DMS153 treated with DMSO at 0.1 percent for 48 hours (cell line): ENCODE measurements around the gene ATF3.
A peak's percentile ranks its signal among the peaks of the same experiment; 100 is the strongest.
"Not testable (repeated sequence)": the region's sequence is repeated elsewhere in the genome, so short reads cannot be mapped to it uniquely, and the experiment has no call there.

Experiments
- DNase-seq: peaks from one replicate; lab custom pipeline; 2025; ENCODE audit not compliant: unreplicated experiment; lab: John Stamatoyannopoulos, UW

Gene ATF3

GRCh38 chr1:212649020-212649419, 40.5 kb downstream of the ATF3 start:
- DNase-seq, result no peak

- DNase-seq, result no peak
Observed at GRCh38 chr1:212650228-212650627, 41.7 kb downstream of the ATF3 start.

DNA sequence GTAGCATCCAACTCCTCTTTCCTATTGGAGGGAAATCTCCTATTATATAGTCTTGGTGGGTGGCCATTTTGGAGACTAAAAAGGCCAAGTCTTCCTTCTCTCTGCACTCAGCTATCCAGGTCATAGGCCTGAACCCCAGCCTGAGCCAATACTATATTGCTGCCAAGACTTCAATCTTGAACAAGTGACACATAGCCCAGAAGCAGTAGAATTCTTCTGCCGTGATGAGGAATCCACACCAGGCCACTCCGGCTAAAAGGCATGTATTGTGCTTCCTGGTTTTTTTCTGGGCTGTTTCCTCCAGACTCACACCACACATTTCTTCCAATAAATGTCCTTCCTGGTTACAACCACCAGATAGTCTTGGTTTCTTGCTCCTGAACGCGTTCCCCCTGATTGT, 43.0 kb downstream of the ATF3 start:
- DNase-seq, result no peak

- no peak for DNase-seq
Observed at GRCh38 chr1:212651977-212652376, 43.4 kb downstream of the ATF3 start.

- no peak for DNase-seq
Observed at GRCh38 chr1:212652609-212653008, 44.0 kb downstream of the ATF3 start.

DNA sequence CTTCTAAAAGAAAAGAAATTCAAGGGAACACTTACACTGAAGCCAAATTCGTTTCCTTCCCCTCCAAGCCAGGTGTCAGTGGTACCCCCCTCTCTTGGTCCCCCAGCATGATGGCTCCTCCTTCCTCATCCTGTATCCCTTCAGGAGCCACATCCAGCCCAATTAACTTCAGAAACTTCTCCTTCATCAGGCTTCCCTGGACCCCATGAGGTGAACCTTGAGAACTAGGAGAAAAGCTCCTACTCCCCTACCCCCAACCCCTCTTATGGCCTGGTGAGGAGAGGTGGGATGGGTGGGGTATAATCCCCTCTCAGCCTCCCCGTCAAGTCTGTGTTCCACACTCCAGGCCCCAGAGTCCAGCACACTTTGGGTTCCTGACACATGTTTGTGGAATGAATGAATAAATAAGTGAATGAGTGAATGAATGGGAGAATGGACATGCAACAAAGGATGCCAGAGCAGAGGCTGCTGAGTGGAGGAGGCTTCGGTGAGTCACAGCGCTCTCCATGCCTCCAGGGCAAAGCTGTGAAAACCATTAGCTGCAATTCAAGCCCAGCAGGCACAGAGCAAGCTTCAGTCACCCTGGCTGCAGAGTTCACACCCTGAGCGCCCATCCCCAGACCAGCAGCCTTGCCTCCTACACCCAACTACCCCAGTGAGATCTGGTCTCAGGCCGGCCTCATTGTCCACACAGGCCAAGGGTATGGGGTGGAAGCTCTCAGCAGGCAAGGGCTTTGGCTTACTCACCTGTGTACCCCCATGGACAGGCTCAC, 47.3 kb downstream of the ATF3 start:
- DNase-seq, result no peak

DNA sequence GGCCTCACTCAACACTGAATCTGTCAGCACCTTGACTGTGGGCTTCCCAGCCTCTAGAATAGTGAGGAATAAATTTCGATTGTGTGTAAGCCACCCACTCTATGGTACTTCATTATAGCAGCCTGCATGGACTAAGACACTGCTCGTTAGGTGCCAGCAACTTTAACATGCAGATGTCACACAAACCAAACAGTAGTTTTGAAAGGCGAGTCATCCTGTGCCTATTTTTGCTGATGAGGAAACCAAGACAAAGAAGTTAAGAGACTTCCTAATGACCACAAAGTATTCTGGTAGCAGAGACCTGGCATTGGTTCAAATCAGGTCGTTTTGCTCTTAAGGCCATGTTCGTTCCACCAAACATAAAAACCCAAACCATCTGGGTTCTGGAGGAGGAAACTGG, 48.2 kb downstream of the ATF3 start:
- DNase-seq, result no peak

DNA sequence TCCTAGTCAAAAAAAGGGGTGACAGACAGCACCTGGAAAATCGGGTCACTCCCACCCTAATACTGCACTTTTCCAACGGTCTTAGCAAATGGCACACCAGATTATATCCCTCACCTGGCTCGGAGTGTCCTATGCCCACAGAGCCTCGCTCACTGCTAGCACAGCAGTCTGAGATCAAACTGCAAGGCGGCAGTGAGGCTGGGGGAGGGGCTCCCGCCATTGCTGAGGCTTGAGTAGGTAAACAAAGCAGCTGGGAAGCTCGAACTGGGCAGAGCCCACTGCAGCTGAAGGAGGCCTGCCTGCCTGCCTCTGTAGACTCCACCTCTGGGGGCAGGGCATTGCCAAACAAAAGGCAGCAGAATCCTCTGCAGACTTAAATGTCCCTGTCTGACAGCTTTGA, 49.7 kb downstream of the ATF3 start:
- DNase-seq, result not testable (repeated sequence)

DNA sequence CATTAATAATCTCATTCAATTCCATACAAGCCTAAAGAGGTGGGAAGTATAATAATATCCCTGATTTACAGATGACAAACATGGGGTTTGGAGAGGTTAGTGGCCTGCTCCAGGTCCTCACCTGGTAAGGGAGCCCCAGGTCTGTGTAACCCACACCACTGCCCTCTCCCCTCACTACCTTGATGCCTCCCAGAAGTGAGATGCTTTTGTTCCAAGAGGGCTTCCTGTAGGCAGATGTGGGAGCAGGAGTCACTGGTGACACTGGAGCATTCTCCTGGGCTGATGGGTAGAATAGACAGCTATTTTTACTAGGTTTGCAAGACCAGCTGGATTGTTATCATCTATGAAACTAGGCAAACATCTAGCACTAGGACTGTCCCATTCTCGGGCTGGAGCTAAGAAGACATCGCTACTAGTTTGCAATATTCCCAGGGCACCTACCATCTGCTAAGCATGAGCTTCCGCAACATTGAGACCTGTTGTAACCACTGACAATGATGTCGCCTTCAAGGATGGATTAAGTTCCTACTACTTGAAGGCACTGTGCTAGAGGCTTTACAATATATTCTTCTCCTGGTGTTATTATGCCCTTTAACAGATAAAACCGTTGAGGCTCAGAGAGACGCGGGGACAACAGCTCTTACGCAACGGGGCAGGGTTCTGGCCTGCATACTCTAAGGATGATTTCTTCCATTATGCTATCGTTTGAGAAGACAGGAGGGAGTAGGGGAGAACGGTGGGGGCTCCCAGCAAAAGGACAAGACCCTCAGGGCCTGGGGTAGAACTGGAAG, 56.0 kb downstream of the ATF3 start:
- no peak for DNase-seq

GRCh38 chr1:212665241-212666115, 56.9 kb downstream of the ATF3 start:
- peak; percentile 93 for DNase-seq

GRCh38 chr1:212666116-212666775, 57.7 kb downstream of the ATF3 start:
- no peak for DNase-seq

GRCh38 chr1:212667223-212668139, 58.9 kb downstream of the ATF3 start:
- no peak for DNase-seq

- DNase-seq, result no peak
Observed at GRCh38 chr1:212668477-212668876, 59.9 kb downstream of the ATF3 start.

GRCh38 chr1:212669102-212669501, 60.5 kb downstream of the ATF3 start:
- peak; percentile 29 for DNase-seq

GRCh38 chr1:212669600-212669999, 61.0 kb downstream of the ATF3 start:
- no peak for DNase-seq

GRCh38 chr1:212670301-212670700, 61.7 kb downstream of the ATF3 start:
- no peak for DNase-seq
